Stomach (tissue), 4 donors: ENCODE measurements around the gene PRPF19.

Experiments
- EP300 ChIP-seq: sonication (generic); formaldehyde crosslinking; IDR thresholded peaks from one replicate; pipeline ENCODE4 v1.6.1; 2017; ENCODE audit warnings: antibody characterized with exemption
- POLR2AphosphoS5 ChIP-seq, 3 donors: sonication (generic); formaldehyde crosslinking; IDR thresholded peaks; one replicate each; pipeline ENCODE4 v1.6.1; 2016; ENCODE audit warnings: antibody characterized with exemption in 3 of 3

DNA sequence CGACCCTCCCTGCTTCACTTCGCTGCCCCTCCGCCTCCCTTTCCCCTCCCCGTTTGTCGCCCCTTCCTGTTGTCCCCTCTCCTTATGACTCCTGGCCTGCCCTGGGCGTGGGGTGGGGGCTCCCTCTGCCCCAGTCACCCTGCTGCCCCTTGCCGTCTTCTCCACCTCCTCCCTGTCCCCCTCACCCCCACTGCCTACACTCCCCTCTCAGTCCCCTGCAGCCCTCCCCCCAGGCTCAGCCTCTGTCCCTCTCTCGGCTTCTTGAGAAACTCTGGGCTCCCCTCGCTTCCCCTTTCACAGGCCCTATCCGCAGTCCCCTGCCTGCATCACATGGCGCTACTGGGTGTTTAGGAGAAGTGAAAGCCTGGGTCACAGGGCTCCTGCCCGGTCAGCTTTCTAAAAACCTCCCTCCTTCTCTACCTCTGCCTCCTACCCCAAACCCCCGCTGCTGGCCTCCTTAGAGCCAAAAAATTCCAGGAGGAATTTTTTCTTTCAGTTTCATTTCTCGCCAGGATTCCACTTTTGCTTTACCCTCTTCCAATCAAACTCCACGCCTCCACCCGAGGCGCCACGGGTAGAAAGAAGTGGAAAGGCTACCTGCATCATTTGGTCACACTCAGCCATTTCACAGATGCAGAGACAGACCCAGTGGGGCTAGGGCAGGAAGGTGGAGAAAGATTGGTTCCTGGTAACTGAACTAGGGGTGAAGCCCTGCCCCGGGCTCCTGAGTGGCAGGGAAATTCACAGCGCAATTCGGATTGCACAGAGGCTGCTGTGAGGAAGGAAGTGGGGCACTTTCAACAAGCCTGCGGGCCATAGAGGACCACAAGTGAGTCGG, 45.7 kb upstream of the PRPF19 start, which contains the start of gene SLC15A3:
- no peak for TF ChIP-seq EP300
- no peak for TF ChIP-seq POLR2AphosphoS5 (IDR thresholded peaks at IDR 0.05)
